NB4 (cell line): ENCODE measurements around the gene CCDC57.

Experiments
- DNase-seq: peaks from one replicate; pipeline ENCODE4 v3.0.0; 2010; ENCODE audit warnings: low read depth
- H3K4me3 ChIP-seq: one replicate; pipeline ENCODE4 v1.5.1; 2011; ENCODE audit warnings: mild to moderate bottlenecking, low read depth, low read length, moderate library complexity
- MYC ChIP-seq: IDR thresholded peaks from 2 replicates; pipeline ENCODE4 v1.6.1; 2011; ENCODE audit warnings: low read depth, low read length
- POLR2A ChIP-seq: IDR thresholded peaks from 2 replicates; pipeline ENCODE4 v1.6.1; 2011; ENCODE audit warnings: mild to moderate bottlenecking; ENCODE audit not compliant: insufficient read length; ENCODE audit errors: extremely low read depth
- TF ChIP-seq, protein P1 (sequence below): IDR thresholded peaks from one replicate; pipeline ENCODE4 v1.5.1; 2012; ENCODE audit warnings: low read depth, low read length
- TF ChIP-seq, protein P2 (sequence below): IDR thresholded peaks from 2 replicates; pipeline ENCODE4 v1.6.1; 2011; ENCODE audit warnings: low read depth, low read length

Gene CCDC57

DNA sequence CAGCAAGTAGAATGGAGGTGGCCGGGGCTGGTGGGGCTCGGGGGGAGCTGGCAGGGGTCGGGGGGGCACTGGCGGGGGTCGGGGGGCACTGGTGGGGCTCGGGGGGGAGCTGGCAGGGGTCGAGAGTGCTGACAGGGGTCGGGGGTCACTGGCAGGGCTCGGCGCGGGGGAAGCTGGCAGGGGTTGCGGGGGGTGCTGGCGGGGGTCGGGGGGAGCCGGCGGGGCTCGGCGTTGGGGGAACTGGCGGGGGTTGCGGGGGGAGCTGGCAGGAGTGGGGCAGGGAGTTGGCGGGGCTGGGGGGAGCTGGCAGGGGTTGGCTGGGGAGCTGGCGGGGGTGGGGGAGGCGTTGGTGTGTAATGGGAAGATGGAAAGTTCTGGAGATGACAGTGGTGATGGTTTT is 25.1 kb downstream of the CCDC57 start:
- TF ChIP-seq, protein P1, sequence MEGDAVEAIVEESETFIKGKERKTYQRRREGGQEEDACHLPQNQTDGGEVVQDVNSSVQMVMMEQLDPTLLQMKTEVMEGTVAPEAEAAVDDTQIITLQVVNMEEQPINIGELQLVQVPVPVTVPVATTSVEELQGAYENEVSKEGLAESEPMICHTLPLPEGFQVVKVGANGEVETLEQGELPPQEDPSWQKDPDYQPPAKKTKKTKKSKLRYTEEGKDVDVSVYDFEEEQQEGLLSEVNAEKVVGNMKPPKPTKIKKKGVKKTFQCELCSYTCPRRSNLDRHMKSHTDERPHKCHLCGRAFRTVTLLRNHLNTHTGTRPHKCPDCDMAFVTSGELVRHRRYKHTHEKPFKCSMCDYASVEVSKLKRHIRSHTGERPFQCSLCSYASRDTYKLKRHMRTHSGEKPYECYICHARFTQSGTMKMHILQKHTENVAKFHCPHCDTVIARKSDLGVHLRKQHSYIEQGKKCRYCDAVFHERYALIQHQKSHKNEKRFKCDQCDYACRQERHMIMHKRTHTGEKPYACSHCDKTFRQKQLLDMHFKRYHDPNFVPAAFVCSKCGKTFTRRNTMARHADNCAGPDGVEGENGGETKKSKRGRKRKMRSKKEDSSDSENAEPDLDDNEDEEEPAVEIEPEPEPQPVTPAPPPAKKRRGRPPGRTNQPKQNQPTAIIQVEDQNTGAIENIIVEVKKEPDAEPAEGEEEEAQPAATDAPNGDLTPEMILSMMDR: no peak
- TF ChIP-seq, protein P2, sequence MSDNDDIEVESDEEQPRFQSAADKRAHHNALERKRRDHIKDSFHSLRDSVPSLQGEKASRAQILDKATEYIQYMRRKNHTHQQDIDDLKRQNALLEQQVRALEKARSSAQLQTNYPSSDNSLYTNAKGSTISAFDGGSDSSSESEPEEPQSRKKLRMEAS: no peak
- H3K4me3 ChIP-seq: no peak overlapping the region

DNA sequence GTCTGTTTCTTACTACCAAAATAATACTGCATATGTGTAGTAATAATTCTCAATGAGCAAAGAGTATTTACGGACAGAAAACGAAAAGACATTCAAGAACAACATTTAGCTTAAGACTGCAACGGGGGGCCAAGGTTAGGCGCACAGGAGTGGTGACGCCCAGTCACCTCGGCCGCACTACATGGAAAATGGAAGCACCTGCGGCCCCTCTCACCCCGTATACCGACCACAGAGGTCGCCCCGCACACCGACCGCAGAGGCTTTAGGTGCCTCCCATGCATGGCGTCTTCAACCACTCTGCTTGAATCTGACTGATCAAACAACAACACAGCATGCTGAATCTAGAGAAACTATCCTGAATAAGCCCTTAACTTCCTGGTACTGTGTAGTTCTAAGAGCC is 26.4 kb downstream of the CCDC57 start:
- no peak overlapping the region for H3K4me3 ChIP-seq
- no peak for TF ChIP-seq POLR2A
- TF ChIP-seq, protein P2: no peak
- TF ChIP-seq MYC: no peak
- TF ChIP-seq, protein P1: no peak
- no peak for DNase-seq

More for the DNA sequence above, 25.1 kb downstream of the CCDC57 start:
- DNase-seq: no peak

DNA sequence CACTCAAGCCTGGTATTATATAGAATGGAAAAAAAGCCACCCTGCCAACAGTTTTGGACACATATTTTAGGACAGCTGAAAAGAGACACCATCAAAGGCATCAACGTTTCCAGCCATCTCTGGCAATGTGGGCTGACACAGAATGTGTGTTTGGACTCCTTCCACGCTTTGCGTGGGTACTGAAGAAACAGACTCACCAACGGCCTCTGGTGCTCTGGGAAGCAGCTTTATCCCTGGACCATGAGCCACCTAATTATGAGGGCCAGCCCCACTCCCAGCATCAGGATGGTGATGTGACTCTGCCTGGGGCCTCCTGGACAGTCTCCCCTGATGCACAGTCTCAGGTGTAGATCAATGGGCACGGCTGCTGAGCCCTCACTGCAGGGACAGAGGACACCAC is 27.9 kb downstream of the CCDC57 start:
- TF ChIP-seq MYC (no peak), POLR2A (no peak)
- TF ChIP-seq, protein P2: no peak
- TF ChIP-seq, protein P1: no peak

DNA sequence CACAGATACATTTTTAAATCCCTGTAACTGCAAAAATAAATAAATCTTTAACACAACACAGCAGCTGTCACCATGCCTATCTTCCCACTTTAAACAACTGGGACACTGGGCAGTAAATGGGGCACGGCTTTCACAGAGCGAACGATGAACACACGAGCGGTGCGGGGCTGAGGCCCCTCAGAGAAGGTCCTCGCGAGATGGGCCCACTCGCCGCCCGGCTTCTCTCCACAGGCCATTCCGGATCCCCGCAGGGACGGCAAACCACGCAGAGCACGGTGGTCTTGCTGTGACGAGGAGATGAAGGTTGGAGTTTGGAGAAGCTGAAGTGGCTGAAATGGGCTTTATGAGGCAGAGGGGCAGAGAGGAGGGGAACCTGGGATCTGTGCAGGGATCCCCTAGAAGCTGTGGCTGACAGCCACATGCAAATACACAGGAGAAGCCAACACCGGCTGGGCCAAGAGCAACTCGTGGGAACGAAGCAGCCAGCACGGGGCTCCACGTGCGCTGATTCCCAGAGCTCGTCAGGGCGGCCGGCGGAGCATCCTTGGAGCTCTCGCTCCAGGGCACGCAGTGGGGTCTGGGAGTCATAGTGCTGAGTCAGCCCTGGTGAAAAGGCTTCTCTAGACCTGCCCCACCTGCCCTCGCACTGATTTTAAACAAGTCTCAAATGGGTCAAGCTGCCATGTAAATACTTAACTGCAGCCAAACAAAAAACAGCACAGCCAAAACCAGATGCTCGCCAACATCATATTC is 31.7 kb downstream of the CCDC57 start:
- TF ChIP-seq POLR2A (no peak), MYC (no peak)
- TF ChIP-seq, protein P2: no peak
- TF ChIP-seq, protein P1: no peak
- H3K4me3 ChIP-seq: no peak overlapping the region

More for the DNA sequence above, 27.9 kb downstream of the CCDC57 start:
- no peak overlapping the region for H3K4me3 ChIP-seq
- no peak for DNase-seq

DNA sequence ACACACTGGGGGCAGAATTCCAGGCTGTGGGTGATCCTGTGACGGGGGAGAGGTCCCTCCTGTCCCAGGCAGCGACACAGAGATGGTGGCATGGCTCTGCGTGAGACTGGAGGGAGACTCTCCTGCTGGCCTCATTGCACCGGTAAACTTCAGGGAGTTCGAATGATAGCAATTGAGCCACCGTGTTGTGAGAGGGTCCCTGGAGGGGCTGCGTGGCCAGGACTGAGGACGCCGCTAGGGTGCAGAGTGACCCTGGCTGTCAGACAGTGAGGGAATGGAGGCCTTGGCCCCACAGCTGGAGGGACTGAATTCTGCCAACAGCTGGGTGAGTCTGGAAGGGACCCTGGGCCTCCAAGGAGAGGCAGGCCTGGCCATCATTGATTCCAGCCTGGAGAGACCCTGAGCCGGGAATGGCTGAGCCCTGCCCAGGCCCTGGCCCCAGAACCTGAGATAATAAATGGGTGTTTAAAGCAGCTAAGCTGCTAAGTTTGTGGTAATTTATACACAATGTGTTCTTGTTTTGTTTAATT is 32.6 kb downstream of the CCDC57 start:
- TF ChIP-seq, protein P1: no peak
- TF ChIP-seq MYC: no peak
- H3K4me3 ChIP-seq: no peak overlapping the region
- DNase-seq: no peak

More for the DNA sequence above, 31.7 kb downstream of the CCDC57 start:
- DNase-seq: no peak

DNA sequence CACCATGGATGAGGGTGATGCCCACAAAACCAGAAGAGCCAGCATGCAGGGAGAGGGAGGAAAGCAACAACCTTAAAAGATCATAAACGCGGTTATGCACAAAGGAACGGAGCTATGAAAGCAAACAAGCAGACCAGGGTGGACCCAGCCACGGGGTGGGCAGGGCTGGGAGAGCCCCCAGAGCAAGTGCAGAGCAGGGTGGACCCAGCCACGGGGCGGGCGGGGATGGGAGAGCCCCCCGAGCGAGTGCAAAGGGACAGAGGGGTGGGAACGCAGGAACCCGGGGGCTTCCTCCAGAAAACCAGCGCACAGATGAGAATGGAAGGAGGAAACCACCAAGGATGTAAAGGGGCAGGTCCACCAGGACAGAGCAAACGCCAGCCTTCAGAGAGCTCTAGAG is 33.2 kb downstream of the CCDC57 start:
- no peak for DNase-seq
- TF ChIP-seq POLR2A (no peak), MYC (no peak)
- TF ChIP-seq, protein P1: no peak
- TF ChIP-seq, protein P2: no peak

More for the DNA sequence above, 33.2 kb downstream of the CCDC57 start:
- no peak overlapping the region for H3K4me3 ChIP-seq
